Measurements from ENCODE around the gene GYG2.

- TF ChIP-seq CTCF (IDR thresholded peaks at IDR 0.05; ENCODE audit: extremely low read depth in 1 of 2, insufficient read depth in 1 of 2, low read depth in 1 of 2, low read length in 2 of 2) (no peak), POLR2A (IDR thresholded peaks at IDR 0.05; ENCODE audit: low read depth, low read length) (no peak), EZH2 (IDR thresholded peaks at IDR 0.05; ENCODE audit: borderline replicate concordance, low read depth, low read length, severe bottlenecking) (no peak), FOS (IDR thresholded peaks at IDR 0.05; ENCODE audit: borderline replicate concordance, insufficient read depth, low read length) (no peak), MAX (IDR thresholded peaks at IDR 0.05; ENCODE audit: insufficient read depth, insufficient read length) (no peak), POLR2AphosphoS5 (IDR thresholded peaks at IDR 0.05; ENCODE audit: insufficient read depth, low read depth, low read length) (no peak), MYC (IDR thresholded peaks at IDR 0.05; ENCODE audit: low read depth, low read length) (no peak), JUN (IDR thresholded peaks at IDR 0.05; ENCODE audit: borderline replicate concordance, insufficient read depth, insufficient read length, low read depth) (no peak), GATA2 (IDR thresholded peaks at IDR 0.05; ENCODE audit: insufficient read depth, insufficient read length, low read depth, low read length) (no peak)
Measured at GRCh38 chrX:2898846-2899512, 70.2 kb downstream of the GYG2 start.
